ENCODE results near the gene HIVEP3. TPM values are rescaled to one million over a fixed set of nuclear protein-coding genes. Genes with fewer than 3 reads are reported as not detected.

Gene HIVEP3
- total RNA-seq, 4 donors from 2014 or later, result 5.3 to 17.3 (median 9.1) TPM

- TF ChIP-seq CTCF (IDR thresholded peaks at IDR 0.05) (no peak), POLR2A (IDR thresholded peaks at IDR 0.05) (no peak)
- H3K4me3 ChIP-seq (ENCODE audit: low read depth, poor library complexity, severe bottlenecking), result no peak overlapping the region
- no peak for DNase-seq (ENCODE audit: low spot score in 2 of 2)
- intact Hi-C loops (cut with DNase I; ENCODE audit: low total_unique reads), result no loop called here
- WGBS, 2 donors, result 87 to 94% methylated on average over 6 of the region's 6 CpGs
These were observed 44.5 kb downstream of the HIVEP3 start for GRCh38 chr1:41874151-41874719.

GRCh38 chr1:41872074-41872473, 46.6 kb downstream of the HIVEP3 start:
- intact Hi-C loops (cut with DNase I; ENCODE audit: low total_unique reads), result no loop called here
- no peak for DNase-seq (ENCODE audit: low spot score in 2 of 2)

GRCh38 chr1:41870076-41870562, 48.6 kb downstream of the HIVEP3 start:
- TF ChIP-seq CTCF (IDR thresholded peaks at IDR 0.05), result no peak
- TF ChIP-seq POLR2A (IDR thresholded peaks at IDR 0.05), result no peak
- intact Hi-C loops (cut with DNase I; ENCODE audit: low total_unique reads), result no loop called here
- H3K4me3 ChIP-seq (ENCODE audit: low read depth, poor library complexity, severe bottlenecking), result no peak overlapping the region
- WGBS, 2 donors, result 49 to 59% methylated on average over 7 of the region's 7 CpGs
- DNase-seq (ENCODE audit: low spot score in 2 of 2), result no peak

More at GRCh38 chr1:41872074-41872473, 46.6 kb downstream of the HIVEP3 start:
- TF ChIP-seq CTCF (IDR thresholded peaks at IDR 0.05), result no peak
- no peak for TF ChIP-seq POLR2A (IDR thresholded peaks at IDR 0.05)
- 80 to 85% methylated on average over 4 of the region's 4 CpGs for WGBS, 2 donors
- no peak overlapping the region for H3K4me3 ChIP-seq (ENCODE audit: low read depth, poor library complexity, severe bottlenecking)

- no peak for DNase-seq (ENCODE audit: low spot score in 2 of 2)
- no peak overlapping the region for H3K4me3 ChIP-seq (ENCODE audit: low read depth, poor library complexity, severe bottlenecking)
- WGBS, 2 donors, result 75 to 84% methylated on average over 6 of the region's 6 CpGs
- intact Hi-C loops (cut with DNase I; ENCODE audit: low total_unique reads), result no loop called here
- TF ChIP-seq POLR2A (IDR thresholded peaks at IDR 0.05), result no peak
- TF ChIP-seq CTCF (IDR thresholded peaks at IDR 0.05), result no peak
These were observed 50.3 kb downstream of the HIVEP3 start for GRCh38 chr1:41868241-41868998.

- DNase-seq (ENCODE audit: low spot score in 2 of 2), result no peak
- intact Hi-C loops (cut with DNase I; ENCODE audit: low total_unique reads), result no loop called here
- TF ChIP-seq CTCF (IDR thresholded peaks at IDR 0.05) (no peak), POLR2A (IDR thresholded peaks at IDR 0.05) (no peak)
- 85 to 87% methylated on average over 1 to 2 of the region's 2 CpGs for WGBS, 2 donors
- no peak overlapping the region for H3K4me3 ChIP-seq (ENCODE audit: low read depth, poor library complexity, severe bottlenecking)
These were observed 52.4 kb downstream of the HIVEP3 start for GRCh38 chr1:41866285-41866684.

Data from lower leg skin (tissue), 4 donors.